ENCODE results near the gene MED8.

DNA sequence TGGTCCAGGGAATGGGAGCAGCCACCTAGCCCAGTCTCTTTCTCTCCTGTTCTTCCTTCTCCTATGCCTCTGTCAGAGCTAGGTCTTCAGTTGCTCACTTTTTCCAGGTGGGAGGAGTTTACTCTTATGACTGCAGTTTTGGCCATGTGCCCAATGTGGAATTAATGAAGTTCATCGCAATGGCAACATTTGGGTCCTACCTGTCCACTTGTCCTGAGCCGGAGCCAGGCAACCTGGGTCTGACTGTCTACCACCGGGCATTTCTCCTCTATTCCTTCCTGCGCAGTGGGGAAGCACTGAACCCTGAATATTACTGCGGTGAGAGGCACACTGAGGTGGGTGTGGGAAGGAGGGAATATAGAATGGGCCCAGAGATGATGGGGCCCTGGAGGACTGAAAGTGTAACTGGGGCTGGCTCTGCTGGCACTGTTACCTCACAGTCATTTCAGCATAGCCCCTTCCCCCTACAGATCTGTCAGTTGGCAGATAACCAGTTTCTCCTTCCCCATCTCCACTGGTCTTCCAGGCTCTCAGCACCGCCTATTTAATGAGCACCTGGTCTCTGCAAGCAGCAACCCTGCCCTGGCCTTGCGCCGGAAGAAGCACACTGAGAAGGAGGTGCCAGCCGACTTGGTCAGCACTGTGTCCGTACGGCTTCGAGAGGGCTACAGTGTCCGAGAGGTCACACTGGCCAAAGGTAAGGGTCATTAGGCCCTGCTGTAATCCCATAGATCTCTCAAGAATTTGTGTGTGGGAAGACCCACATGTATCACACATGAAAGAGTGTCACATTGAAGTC is 30.2 kb upstream of the MED8 start:
- TF ChIP-seq, protein P1, sequence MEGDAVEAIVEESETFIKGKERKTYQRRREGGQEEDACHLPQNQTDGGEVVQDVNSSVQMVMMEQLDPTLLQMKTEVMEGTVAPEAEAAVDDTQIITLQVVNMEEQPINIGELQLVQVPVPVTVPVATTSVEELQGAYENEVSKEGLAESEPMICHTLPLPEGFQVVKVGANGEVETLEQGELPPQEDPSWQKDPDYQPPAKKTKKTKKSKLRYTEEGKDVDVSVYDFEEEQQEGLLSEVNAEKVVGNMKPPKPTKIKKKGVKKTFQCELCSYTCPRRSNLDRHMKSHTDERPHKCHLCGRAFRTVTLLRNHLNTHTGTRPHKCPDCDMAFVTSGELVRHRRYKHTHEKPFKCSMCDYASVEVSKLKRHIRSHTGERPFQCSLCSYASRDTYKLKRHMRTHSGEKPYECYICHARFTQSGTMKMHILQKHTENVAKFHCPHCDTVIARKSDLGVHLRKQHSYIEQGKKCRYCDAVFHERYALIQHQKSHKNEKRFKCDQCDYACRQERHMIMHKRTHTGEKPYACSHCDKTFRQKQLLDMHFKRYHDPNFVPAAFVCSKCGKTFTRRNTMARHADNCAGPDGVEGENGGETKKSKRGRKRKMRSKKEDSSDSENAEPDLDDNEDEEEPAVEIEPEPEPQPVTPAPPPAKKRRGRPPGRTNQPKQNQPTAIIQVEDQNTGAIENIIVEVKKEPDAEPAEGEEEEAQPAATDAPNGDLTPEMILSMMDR (IDR thresholded peaks at IDR 0.05 in 2 of 3, conservative IDR thresholded peaks at IDR 0.05 in 1 of 3; ENCODE audit: borderline replicate concordance in 1 of 3, insufficient read depth in 1 of 3, low read depth in 2 of 3, low read length in 2 of 3): no peak
- TF ChIP-seq, protein P2, sequence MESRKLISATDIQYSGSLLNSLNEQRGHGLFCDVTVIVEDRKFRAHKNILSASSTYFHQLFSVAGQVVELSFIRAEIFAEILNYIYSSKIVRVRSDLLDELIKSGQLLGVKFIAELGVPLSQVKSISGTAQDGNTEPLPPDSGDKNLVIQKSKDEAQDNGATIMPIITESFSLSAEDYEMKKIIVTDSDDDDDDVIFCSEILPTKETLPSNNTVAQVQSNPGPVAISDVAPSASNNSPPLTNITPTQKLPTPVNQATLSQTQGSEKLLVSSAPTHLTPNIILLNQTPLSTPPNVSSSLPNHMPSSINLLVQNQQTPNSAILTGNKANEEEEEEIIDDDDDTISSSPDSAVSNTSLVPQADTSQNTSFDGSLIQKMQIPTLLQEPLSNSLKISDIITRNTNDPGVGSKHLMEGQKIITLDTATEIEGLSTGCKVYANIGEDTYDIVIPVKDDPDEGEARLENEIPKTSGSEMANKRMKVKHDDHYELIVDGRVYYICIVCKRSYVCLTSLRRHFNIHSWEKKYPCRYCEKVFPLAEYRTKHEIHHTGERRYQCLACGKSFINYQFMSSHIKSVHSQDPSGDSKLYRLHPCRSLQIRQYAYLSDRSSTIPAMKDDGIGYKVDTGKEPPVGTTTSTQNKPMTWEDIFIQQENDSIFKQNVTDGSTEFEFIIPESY (IDR thresholded peaks at IDR 0.05; ENCODE audit: extremely low read depth, insufficient replicate concordance, low read length): no peak
- TF ChIP-seq SIN3A (IDR thresholded peaks at IDR 0.05; ENCODE audit: low read depth) (no peak), POLR2AphosphoS5 (IDR thresholded peaks at IDR 0.05; ENCODE audit: low read depth, low read length) (no peak), POLR2A (IDR thresholded peaks at IDR 0.05; ENCODE audit: borderline replicate concordance, extremely low read depth, insufficient read depth, insufficient read length) (no peak), SP1 (IDR thresholded peaks at IDR 0.05; ENCODE audit: low read depth) (no peak), FOSL1 (IDR thresholded peaks at IDR 0.05; ENCODE audit: low read depth) (no peak), TCF7L2 (IDR thresholded peaks at IDR 0.05; ENCODE audit: borderline replicate concordance, extremely low read depth, insufficient read depth, insufficient read length) (no peak), YY1 (IDR thresholded peaks at IDR 0.05; ENCODE audit: extremely low read depth, insufficient replicate concordance, low read depth, low read length) (no peak), RAD21 (IDR thresholded peaks at IDR 0.05; ENCODE audit: low read depth) (no peak)
- TF ChIP-seq, protein P3, sequence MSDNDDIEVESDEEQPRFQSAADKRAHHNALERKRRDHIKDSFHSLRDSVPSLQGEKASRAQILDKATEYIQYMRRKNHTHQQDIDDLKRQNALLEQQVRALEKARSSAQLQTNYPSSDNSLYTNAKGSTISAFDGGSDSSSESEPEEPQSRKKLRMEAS (IDR thresholded peaks at IDR 0.05): no peak
- TF ChIP-seq, protein P4, sequence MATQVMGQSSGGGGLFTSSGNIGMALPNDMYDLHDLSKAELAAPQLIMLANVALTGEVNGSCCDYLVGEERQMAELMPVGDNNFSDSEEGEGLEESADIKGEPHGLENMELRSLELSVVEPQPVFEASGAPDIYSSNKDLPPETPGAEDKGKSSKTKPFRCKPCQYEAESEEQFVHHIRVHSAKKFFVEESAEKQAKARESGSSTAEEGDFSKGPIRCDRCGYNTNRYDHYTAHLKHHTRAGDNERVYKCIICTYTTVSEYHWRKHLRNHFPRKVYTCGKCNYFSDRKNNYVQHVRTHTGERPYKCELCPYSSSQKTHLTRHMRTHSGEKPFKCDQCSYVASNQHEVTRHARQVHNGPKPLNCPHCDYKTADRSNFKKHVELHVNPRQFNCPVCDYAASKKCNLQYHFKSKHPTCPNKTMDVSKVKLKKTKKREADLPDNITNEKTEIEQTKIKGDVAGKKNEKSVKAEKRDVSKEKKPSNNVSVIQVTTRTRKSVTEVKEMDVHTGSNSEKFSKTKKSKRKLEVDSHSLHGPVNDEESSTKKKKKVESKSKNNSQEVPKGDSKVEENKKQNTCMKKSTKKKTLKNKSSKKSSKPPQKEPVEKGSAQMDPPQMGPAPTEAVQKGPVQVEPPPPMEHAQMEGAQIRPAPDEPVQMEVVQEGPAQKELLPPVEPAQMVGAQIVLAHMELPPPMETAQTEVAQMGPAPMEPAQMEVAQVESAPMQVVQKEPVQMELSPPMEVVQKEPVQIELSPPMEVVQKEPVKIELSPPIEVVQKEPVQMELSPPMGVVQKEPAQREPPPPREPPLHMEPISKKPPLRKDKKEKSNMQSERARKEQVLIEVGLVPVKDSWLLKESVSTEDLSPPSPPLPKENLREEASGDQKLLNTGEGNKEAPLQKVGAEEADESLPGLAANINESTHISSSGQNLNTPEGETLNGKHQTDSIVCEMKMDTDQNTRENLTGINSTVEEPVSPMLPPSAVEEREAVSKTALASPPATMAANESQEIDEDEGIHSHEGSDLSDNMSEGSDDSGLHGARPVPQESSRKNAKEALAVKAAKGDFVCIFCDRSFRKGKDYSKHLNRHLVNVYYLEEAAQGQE (IDR thresholded peaks at IDR 0.05; ENCODE audit: low read depth): no peak

Measured in HCT116 (cell line).